SW 1271 (cell line): ENCODE data around the gene MRTO4.
"Not testable (repeated sequence)": the region's sequence is repeated elsewhere in the genome, so short reads cannot be mapped to it uniquely, and the experiment has no call there.

Experiments
- DNase-seq, 2 experiments: peaks; one replicate each; lab custom pipeline; 2025; lab: John Stamatoyannopoulos, UW

The MRTO4 gene

DNA sequence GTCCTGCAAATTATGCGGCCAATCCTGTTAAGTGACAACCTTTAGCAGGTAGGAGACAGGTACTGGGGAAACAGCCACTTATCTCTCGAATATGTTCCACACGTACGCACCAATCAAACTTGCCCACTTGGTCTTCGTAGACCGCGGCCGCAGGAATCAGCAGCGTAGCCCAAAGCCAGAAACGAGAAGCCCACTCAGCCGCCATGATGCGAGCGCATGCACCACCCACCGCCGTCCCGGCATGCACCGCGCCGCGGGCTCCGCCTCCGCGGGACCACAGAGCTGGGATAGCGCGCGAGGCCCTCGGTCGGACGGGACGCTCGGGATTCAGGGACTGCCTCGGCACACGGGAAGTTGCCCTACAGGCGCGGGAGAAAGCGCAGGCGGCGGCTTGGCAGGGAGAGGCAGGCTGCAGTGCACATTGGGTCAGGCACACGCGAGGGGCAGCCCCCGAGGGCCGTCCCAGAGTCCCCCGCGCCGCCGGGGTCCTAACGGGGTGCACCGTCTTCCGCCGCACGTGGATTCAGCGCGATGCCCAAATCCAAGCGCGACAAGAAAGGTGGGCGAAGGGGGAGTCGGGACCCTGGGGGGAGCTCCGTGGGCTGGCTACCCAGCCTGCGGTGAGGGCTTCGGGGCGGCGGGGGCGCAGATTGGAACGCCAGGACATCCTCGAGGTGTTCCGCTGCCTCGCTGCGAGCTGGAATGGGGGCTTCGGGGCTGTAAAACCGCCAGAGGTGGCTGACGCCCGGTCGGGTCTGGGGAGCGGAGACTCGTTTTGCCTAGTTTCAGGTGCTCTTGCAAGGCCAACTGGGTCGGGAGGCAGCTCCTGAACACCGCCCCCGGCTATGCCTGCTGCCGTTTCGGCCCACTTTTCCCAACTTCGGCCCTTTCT lies at the start of gene MRTO4, which contains the start of gene EMC1:
Gene MRTO4 (plus strand): TSS at position 501 of the 892 bp plus-strand sequence. CDS start 31 bp downstream, at position 532.
Gene EMC1 (minus strand): TSS at position 220 of the 892 bp plus-strand sequence. CDS start 15 bp downstream, at position 205.
- peak; percentile 17 to 62 for DNase-seq

DNA sequence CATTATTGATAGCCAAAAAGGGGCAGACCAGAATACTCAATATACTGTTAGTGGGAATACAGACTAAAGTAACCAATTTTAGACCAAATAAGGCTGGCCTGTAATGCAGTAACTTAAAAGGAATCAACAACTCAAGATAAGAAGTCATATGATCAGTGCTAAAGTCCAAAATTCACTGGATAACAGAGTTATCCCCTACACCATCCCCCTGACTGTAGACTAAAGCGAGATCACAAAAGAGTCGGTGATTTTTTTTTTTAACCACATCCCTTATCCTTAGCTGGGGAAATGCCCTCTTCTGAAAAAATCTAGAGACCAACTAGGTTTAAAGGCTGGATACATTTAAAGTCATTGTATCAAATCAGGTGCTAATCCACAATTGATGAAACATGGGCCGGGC lies 49.2 kb upstream of the MRTO4 start:
- no peak for DNase-seq

DNA sequence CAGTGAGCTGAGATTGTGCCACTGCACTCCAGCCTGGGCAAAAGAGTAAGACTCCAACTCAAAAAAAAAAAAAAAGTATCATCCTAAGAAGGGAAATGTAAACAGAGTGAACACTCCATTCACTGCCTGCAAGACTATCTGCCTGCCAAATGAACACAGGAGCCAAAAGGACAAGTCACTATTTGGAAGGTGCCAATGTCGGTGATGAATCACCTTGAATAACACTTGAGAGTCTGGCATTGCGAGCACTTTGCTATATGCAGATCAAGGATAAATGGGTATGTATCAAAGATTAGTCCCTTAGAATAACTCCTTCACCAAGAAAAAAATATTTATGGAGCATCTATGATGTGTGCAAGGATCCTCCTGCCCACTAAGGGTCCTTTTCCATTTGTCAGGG lies 48.2 kb upstream of the MRTO4 start:
- DNase-seq, result no peak

DNA sequence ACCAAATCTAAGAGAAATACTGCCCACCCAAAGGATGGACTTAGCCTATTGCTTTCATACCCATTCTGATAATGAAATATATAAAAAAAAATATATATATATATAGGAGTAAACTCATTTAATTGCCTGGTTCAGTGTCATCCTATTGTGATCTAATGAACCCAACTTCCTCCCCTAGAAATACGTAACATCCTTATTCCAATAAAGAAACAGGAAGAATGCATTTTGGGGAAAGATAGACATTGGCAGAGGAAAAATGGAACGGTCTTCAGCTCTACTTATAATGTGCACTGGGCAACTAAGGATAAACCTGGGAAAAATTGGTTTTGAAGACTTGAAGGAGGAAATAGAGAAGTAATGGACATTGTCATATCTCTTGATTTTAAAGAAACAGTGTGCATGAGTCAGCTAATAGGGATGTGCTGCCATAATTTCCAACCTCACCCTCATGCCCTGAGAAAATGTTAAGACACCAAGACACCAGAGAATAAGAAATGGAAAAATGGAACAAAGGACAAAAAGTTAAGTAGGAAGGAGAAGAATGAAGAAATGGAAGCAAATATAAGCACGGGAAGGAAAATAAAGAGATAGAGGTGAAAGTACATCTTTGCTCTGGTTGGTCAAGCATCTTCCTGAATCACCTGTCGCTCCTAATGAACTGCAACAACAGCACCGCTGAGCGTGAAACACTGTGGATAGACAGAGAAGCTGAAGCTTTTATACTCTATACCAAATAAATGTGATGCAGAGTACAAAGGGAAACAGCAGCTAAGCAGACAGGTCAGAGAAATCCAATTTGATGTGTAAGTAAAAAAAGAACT lies 46.9 kb upstream of the MRTO4 start:
- no peak for DNase-seq

DNA sequence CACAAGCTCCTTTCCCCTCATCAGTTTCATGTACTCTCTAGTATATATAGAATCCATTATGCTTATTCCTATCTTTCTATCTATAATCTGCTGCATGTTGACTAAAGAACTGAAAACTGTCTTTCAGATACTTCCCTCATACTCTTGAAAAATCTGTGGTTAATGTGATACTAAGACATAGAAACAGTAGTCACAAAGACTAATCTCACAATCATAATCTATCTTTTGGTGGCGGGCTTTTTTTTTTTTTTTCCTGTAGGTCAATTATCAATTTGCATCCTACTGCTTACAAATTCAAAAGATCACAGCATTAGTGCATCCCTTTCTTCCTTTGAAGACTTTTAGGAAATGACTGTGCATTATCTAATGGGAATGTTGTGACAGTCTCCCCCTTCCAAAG lies 46.2 kb upstream of the MRTO4 start:
- no peak for DNase-seq

DNA sequence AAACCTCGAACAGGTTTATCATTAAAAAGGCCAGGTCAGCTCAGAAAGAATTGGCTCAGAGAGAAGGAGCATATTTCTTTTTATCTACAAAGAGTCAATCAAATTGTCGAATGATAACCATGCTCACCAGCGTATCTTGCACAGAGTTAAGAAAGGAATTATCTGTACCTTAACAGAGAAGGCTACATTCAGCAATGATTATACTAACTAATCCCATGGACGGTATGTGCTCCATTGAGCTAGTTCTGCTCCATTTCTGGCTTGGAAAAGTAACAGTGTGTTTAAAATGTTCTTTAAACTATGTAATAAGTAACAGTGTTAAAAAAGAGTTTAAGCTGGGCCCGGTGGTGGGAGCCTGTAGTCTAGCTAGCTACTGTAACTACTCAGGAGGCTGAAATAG lies 45.8 kb upstream of the MRTO4 start:
- DNase-seq, result no peak

DNA sequence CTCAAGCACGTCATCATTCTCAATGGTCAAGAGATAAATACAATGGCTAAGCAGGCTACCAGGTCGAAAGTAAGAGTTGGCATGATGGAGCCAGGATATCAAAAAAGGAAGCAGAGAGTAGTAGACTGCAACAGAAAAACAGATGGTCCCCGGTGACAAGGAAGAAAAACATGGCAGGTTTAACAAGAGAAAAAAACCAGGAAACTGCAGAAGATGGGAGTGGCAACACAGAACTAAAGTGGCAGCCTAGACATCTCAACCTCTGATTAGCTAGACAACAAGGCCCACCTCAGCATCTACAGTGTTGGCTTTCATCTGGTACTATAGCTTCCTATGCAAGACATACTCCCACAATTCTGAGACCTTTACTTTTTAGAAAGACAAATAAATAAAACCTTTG lies 44.7 kb upstream of the MRTO4 start:
- no peak for DNase-seq

DNA sequence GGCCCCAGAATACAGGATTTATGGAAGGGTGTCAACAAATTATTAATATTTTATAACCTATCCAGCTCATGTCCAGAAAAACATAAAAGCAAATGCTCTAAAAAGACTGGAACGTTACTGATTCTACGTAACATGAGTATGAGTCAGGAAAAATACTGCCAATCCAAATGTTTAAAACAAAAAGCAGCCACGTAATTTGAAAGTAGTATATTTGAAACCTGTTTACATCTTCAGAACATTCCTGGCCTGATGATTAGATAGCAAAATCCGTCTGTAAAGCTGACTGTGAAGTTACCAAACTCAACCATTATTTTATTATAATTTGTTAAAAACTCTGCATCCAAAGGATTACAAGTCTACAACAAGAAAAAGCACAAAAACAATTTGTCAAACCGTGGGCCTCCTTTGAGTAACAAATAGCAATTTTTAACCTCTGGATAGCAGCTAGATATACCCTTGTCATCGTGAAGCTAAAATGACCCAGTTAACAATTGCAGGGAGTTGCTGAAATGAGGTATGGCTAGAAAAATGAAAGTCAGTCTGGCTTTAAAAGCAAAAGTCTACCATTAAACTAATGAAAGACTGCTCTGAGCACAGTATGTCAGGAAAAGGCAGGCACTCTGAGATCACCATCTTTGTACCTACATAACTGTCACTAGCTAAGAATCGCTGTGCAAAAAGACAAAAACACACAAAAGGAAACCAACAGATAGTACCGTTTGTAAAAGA lies 42.7 kb upstream of the MRTO4 start:
- DNase-seq, result peak in 1 of 2 experiments; percentile 24

DNA sequence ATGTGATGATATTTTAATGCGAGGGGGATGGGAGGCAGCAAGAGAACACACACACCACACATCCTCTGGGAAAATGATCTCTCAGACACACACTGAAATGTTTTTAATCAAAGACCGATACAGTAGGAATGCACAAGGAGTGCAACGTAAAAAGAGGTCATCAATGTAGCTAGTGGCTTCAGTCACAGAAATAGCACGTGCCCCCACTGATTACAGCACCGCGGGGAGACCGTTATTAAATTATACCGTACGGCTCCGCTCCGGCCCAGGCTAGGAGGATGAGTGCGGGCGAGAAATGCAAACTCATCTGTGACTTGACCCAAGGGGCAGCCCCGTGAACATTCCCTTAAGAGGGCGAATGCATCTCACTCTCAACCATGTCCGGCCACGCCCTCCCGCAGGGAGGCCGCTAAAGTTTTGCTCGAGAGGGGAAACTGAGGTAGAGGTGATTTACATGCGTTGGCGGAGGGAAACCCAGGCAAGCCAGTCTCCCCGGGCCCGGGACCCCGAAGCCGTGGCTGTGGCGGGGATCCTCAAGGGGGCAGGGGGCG lies 42.1 kb upstream of the MRTO4 start:
- DNase-seq, result peak; percentile 4 to 27

DNA sequence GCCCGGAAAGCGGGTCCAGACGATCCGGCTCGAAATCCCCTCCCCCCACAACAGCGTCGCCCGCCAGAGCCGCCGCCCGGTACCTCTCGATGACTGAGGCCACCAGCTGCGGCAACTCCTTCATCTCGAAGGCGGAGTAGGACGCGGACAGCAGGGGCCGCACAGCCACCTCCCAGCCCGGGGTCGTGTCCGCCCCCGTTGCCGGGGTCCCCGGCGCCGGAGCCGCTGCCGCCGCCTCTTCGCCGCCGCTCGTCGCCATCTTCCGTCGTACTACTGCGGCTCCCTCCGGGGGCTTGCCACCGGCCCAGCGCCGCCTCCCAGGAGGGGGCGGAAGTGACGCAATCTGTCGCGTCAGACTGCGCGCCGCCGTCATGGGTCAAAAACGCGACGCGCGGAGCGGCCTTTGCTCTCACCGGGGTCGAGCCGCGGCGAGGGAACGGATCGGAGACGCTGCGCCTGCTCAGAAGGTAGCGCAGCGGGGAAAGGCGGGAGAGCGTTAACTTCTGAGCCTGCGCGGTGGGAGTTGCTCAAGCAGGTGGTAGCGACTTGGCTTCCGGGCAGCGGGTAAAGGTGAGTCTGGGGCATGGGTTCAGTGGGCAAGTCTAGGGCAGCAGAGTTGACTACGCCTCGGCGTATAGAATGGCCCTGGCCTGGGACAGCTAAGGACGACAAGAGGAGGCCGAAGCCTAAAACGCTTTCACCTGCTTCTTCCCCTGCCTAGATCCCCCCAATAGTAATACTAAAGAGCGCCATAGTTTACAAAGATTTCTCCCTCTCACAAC lies 41.4 kb upstream of the MRTO4 start, which contains the start of gene UBR4:
Gene UBR4 (minus strand): TSS at position 277 of the 782 bp plus-strand sequence. CDS start 18 bp downstream, at position 259.
- peak; percentile 78 to 87 for DNase-seq

DNA sequence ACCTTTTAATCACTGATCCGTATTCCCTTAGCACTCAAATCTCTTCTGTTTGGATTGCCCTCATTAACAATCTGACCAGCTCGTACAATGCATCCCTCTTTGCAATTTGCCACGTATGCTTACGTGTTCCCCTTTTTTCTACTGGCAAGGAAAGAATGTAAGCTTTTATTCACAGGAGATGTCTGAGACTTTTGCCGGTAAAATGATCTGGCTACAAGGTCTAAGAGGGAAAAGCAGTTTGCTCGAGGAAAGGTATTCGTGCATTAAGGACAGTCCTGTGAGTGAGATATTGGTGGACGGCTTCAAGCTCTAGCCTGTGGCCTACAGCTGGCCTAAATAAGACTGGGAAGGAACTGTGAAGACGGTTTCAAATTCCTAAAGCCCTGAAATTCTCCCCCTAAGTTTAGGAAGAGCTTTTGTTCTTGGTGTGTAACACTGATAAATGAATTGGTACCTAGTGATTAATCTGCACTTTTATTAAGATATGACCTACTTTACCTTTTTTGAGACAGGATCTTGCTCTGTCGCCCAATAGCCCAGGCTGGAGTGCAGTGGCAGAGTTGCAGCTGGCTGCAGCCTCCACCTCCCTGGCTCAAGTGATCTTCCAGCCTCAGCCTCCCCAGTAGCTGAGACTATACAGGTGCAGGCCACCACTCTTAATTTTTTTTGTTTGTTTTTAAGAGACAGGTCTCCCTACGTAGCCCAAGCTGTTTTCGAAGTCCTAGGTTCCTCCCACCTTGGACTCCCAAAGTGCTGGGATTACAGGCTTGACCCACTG lies 40.6 kb upstream of the MRTO4 start:
- no peak for DNase-seq

DNA sequence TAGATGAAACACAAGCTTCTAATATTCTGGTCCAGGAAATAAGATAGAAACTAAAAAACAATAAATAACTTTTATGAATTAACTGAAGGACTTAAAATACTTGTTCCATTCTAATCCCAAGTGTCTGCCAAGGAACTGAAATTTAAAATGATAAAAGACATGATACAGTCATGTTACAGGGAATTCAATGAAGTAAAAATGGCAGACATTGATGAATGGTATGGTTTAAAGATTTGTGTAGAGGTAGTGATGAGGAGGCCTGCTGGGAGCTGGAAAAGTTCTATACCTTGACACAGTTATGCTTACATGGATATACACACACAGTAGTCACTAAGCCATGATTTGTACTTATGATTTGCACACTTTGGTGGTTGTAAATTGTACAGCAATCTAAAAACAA lies 39.4 kb upstream of the MRTO4 start:
- DNase-seq, result no peak

DNA sequence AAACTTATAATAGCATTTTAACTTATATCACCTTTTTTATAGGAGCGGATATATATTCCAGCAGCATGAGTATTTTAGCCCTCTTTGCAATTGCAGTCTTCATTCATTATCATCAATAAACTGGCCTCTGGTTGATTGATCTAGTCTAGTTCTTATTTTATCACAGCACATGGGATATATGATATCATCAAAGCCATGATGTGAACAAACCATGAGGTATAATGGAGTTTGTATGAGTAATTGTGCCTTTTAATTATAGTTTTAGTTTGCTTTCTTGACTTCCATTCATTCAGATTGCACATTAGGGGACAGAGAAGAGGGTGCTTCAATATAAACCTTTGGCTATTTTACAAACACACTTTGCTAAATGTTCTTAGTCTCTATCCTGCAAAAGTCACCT lies 38.0 kb upstream of the MRTO4 start:
- DNase-seq, result no peak

DNA sequence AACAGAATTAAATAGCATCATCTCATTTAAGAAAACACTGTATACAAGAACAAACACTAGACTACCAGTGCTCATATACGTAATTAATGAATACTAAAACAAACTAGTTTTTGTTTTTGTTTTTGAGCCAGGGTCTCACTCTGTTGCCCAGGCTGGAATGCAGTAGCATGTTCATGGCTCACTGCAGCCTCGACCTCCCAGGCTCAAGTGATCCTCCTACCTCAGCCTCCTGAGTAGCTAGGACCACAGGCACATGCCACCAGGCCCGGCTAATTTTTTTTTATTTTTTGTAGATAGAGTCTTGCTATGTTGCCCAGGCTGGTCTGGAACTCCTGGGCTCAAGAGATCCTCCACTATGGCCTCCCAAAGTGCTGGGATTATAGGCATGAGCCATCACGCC lies 35.0 kb upstream of the MRTO4 start:
- not testable (repeated sequence) for DNase-seq

DNA sequence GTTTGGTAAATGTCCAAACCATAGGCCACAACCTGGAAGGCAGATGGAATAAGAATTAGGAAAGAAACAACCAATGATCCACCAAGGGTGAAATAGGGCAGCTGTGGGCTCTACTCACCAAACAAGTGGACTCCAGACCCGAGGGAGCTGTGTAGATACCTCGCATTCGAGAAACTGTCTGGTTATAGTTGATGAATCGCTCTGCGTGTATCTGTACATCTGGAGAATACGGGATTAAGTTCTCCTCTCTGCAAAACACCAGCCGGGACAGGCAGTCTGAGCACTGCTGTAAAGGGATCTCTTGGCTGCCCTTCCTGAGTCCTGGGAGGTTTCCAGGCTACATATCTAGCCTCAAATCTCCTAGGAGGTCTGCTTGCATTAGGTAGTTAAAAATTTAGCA lies 32.2 kb upstream of the MRTO4 start:
- DNase-seq, result no peak

DNA sequence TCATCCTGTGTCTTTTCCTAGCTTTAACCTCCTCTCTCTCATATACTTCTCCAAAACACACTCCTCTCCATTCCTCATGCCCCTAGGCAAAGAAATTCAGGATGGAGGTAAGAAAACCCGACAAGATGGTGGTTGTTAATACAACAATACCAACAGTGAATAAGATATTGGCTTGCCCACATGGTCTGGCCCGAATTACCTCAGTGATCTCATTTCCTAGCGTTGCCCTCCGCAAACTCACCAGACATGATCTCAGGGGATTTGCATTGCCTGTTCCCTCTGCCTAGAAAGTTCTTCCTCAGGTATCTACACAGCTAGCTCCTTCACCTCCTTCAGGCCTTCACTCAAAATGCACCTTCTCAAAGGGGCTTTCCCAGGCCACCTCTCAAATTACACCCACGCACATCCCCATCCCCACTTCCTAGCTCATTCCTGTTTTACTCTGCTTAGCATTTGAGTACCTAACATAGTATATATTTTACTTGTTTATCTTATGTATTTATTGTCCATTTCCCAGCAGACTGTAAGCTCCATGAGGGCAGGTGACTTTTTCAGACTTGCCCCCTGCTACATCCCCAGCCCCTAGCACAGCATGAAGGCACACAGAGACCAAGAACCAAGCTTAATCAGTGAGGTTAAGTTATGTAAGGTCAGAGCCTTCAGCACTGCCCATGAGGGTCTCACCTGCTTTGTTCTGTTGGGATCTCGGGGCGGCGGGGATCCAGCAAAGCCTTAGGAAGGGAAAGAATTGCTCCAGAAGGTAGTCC lies 31.3 kb upstream of the MRTO4 start:
- DNase-seq, result no peak

DNA sequence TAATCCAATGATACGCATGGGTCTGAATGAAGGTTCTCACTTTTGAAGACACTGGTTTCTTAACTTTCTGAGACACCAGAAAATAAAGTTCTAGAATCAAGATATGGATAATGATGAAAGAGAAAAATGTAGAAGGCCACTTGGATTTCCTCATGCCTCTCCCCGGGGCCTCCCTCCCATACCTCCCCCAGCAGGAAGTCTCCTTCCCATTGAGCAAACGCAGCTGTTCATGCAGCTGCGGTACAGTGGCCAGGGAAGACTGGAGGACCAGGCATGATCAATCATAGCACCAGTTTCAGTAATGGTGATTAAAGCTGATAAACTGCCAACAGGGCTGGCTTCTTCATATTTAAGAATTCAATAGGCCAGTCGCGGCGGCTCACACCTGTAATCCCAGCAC lies 30.6 kb upstream of the MRTO4 start:
- DNase-seq, result no peak

DNA sequence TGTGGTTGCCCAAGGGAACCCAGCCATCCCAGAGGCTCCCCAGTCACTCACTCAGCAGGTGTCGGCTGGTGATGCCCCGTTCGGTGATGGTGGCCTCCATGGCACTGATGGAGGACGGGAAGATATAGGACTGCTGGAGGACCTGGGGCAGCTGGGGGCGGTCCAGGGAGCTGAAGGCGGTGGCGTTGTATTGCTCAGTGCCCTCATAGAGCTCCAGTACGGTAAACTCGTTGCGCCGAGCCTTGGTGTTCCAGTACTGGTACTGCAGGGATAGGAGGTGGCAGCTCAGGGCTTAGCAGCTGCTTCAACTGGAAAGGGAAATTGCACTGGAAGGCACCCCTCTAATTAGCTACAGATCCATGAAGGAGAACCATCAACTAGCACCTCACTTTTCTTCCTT lies 29.0 kb upstream of the MRTO4 start:
- no peak for DNase-seq
